PC-9 (cell line): ENCODE data around the gene PYCR2. TPM values are rescaled to one million over a fixed set of nuclear protein-coding genes. Genes with fewer than 3 reads are reported as not detected.
"Not testable (repeated sequence)": the region's sequence is repeated elsewhere in the genome, so short reads cannot be mapped to it uniquely, and the experiment has no call there.

ENCODE experiments used
- BruUV-seq: library from RNA; stranded (reverse); fragments of 400-500 nt; replicated peaks from 2 replicates; lab custom pipeline; 2021; lab: Mats Ljungman, UMichigan
- CTCF ChIA-PET: fragments of 300-600 bp; sonication (Branson Sonifier 250); formaldehyde crosslinking; loops from one replicate; lab custom pipeline; 2022; ENCODE audit warnings: antibody characterized with exemption; lab: Charles Lee
- POLR2A ChIA-PET: fragments of 300-600 bp; sonication (Branson Sonifier 250); formaldehyde crosslinking; loops from one replicate; lab custom pipeline; 2022; ENCODE audit warnings: antibody characterized with exemption; ENCODE audit not compliant: unreplicated experiment; lab: Charles Lee
- DNase-seq, 2 experiments: peaks; one replicate each; pipeline versions ENCODE4 v3.0.0 to v3.0.0-alpha.2; 2015 to 2022; ENCODE audit warnings: mixed read lengths in 1 of 2
- H2AFZ ChIP-seq: fragments of 200-600 bp; sonication (generic); 2 replicates; pipeline ENCODE4 v1.8.1; 2017; ENCODE audit warnings: antibody characterized with exemption
- H3F3A ChIP-seq: fragments of 200-600 bp; sonication (generic); 2 replicates; pipeline ENCODE4 v1.8.1; 2017; ENCODE audit warnings: antibody characterized with exemption, mild to moderate bottlenecking, low read depth; ENCODE audit not compliant: insufficient read depth
- H3K27ac ChIP-seq: fragments of 200-600 bp; sonication (generic); 2 replicates; pipeline ENCODE4 v1.6.1; 2016; ENCODE audit warnings: mixed run types
- H3K27me3 ChIP-seq: fragments of 200-600 bp; sonication (generic); 2 replicates; pipeline ENCODE4 v1.6.1; 2016; ENCODE audit warnings: low read depth, mixed run types; ENCODE audit not compliant: insufficient read depth
- H3K36me3 ChIP-seq: fragments of 200-600 bp; sonication (generic); 2 replicates; pipeline ENCODE4 v1.6.1; 2016; ENCODE audit warnings: low read depth, mixed run types
- H3K4me1 ChIP-seq: fragments of 200-600 bp; sonication (generic); replicated peaks from 2 replicates; pipeline ENCODE4 v1.6.1; 2016; ENCODE audit warnings: mixed run types; ENCODE audit not compliant: insufficient read depth
- H3K4me2 ChIP-seq: fragments of 200-600 bp; sonication (generic); 2 replicates; pipeline ENCODE4 v1.6.1; 2017; ENCODE audit warnings: mixed run types
- H3K4me3 ChIP-seq: fragments of 200-600 bp; sonication (generic); 2 replicates; pipeline ENCODE4 v1.6.1; 2016; ENCODE audit warnings: mixed run types
- H3K79me2 ChIP-seq: fragments of 200-600 bp; sonication (generic); 2 replicates; pipeline ENCODE4 v1.6.1; 2017; ENCODE audit warnings: low read depth, mixed run types
- H3K9me2 ChIP-seq: fragments of 200-600 bp; sonication (generic); 2 replicates; pipeline ENCODE4 v1.8.1; 2017; ENCODE audit warnings: mild to moderate bottlenecking; ENCODE audit not compliant: insufficient read depth
- H3K9me3 ChIP-seq: fragments of 200-600 bp; sonication (generic); 2 replicates; pipeline ENCODE4 v1.8.1; 2016; ENCODE audit warnings: low read depth; ENCODE audit not compliant: insufficient read depth
- H4K20me1 ChIP-seq: fragments of 200-600 bp; sonication (generic); 2 replicates; pipeline ENCODE4 v1.8.1; 2017; ENCODE audit not compliant: insufficient read depth
- EZH2 ChIP-seq: fragments of 200-600 bp; sonication (generic); IDR thresholded peaks from 2 replicates; pipeline ENCODE4 v1.8.0; 2017; ENCODE audit warnings: antibody characterized with exemption, low read depth
- intact Hi-C: fragments of 100-400 bp; cut with micrococcal nuclease; formaldehyde crosslinking; loops from one replicate; pipeline ENCODE4 v1.10.0; 2022; ENCODE audit not compliant: unreplicated experiment
- total RNA-seq: library from RNA; stranded (reverse); gene quantifications from 2 replicates; pipeline ENCODE4 v1.2.3, GENCODE V29; 2021
- TF ChIP-seq, protein P1 (sequence below): fragments of 200-600 bp; sonication (generic); conservative IDR thresholded peaks from 2 replicates; pipeline ENCODE4 v1.6.1; 2017; ENCODE audit warnings: mixed run types, antibody characterized with exemption, mild to moderate bottlenecking, moderate library complexity

Gene PYCR2
- total RNA-seq, 1 experiment from 2014 or later: 100 TPM

DNA sequence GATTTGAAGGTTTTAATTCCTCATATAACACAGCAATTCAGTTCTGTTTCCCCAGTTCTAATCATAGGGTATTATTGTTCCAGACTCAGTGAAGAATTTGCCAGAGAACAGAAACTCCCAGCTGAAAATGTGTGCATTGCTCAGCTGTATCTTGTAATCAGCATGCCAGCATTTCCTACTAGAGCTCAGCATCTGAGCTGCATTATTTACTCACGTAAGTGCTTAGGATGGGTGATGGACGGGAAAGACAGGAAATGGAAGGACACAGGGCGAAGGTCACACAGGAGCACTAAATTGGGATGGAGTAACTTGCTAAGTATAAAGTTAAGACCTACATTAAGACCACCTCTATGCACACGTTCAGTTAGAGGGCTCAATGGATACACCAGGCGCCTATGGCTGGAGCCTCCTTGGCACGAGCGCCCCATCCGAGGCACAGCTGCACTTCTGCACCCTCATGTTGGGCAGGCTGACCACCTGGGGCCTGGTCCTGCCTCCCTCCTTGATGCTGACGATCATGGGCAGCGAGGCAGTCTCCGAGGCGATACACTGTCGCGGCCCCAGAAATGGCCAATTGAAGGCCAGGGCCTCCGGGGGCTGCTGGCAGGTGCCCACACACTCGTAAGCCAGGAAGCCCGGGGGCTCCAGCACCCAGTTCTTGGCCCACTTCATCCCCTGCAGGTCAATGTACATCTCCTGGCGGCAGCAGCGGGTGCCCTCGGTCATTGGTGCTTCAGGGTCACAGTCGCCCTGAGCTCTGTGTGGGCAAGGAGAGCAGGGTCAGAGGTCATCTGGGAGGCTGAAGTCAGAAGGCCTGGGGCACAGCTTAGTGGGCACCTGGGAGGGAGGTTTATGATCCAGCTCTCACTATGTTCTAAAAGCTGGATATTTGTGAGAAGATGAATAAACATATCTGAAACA, 13.3 kb upstream of the PYCR2 start:
- Histone ChIP-seq H3K9me3 (no peaks in the 10 kb centered on the region), H3K4me2 (no peak overlapping the region), H3F3A (0 out of 2 replicates have a peak, but pooled peaks cover 8% of the 10 kb centered on the region), H3K27me3 (no peaks in the 10 kb centered on the region), H3K4me1 (peaks cover 5% of the 10 kb centered on the region), H3K9me2 (no peaks in the 10 kb centered on the region), H4K20me1 (no peaks in the 10 kb centered on the region), H2AFZ (no peak overlapping the region), H3K4me3 (no peak overlapping the region), H3K27ac (no peak overlapping the region), H3K36me3 (no peaks in the 10 kb centered on the region), H3K79me2 (no peaks in the 10 kb centered on the region)
- POLR2A ChIA-PET: interaction anchor here (0.6 to 0.7 kb wide), 2 partner anchors 43 to 341 kb away, joined by 3 read pairs; no protein-coding TSS in a partner anchor
- BruUV-seq: no TSS peak
- TF ChIP-seq, protein P1, sequence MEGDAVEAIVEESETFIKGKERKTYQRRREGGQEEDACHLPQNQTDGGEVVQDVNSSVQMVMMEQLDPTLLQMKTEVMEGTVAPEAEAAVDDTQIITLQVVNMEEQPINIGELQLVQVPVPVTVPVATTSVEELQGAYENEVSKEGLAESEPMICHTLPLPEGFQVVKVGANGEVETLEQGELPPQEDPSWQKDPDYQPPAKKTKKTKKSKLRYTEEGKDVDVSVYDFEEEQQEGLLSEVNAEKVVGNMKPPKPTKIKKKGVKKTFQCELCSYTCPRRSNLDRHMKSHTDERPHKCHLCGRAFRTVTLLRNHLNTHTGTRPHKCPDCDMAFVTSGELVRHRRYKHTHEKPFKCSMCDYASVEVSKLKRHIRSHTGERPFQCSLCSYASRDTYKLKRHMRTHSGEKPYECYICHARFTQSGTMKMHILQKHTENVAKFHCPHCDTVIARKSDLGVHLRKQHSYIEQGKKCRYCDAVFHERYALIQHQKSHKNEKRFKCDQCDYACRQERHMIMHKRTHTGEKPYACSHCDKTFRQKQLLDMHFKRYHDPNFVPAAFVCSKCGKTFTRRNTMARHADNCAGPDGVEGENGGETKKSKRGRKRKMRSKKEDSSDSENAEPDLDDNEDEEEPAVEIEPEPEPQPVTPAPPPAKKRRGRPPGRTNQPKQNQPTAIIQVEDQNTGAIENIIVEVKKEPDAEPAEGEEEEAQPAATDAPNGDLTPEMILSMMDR: no peak
- no peak for TF ChIP-seq EZH2
- no peak for DNase-seq
- intact Hi-C loops: no loop called here
- CTCF ChIA-PET: no interaction called here

GRCh38 chr1:225936523-225936922, 12.5 kb upstream of the PYCR2 start:
- H3K27me3 ChIP-seq: no peaks in the 10 kb centered on the region
- H2AFZ ChIP-seq: no peak overlapping the region
- no peaks in the 10 kb centered on the region for H3K9me2 ChIP-seq
- TF ChIP-seq EZH2: no peak
- TF ChIP-seq, protein P1: no peak
- H3K4me3 ChIP-seq: no peak overlapping the region
- H3K27ac ChIP-seq: no peak overlapping the region
- ChIA-PET POLR2A (interaction anchor here (0.6 to 0.7 kb wide), 2 partner anchors 44 to 340 kb away, joined by 3 read pairs; no protein-coding TSS in a partner anchor), CTCF (interaction anchor here (0.6 kb wide), 1 partner anchor 13 kb away, joined by 4 read pairs; no protein-coding TSS in a partner anchor)
- no peaks in the 10 kb centered on the region for H3K9me3 ChIP-seq
- no peak for DNase-seq
- peaks cover 5% of the 10 kb centered on the region for H3K4me1 ChIP-seq
- no peaks in the 10 kb centered on the region for H3K79me2 ChIP-seq
- no TSS peak for BruUV-seq
- H4K20me1 ChIP-seq: no peaks in the 10 kb centered on the region
- intact Hi-C loops: no loop called here
- 0 out of 2 replicates have a peak overlapping the region, but pooled peaks have one; percentile 5 for H3K4me2 ChIP-seq
- H3F3A ChIP-seq: 0 out of 2 replicates have a peak, but pooled peaks cover 8% of the 10 kb centered on the region
- H3K36me3 ChIP-seq: no peaks in the 10 kb centered on the region

DNA sequence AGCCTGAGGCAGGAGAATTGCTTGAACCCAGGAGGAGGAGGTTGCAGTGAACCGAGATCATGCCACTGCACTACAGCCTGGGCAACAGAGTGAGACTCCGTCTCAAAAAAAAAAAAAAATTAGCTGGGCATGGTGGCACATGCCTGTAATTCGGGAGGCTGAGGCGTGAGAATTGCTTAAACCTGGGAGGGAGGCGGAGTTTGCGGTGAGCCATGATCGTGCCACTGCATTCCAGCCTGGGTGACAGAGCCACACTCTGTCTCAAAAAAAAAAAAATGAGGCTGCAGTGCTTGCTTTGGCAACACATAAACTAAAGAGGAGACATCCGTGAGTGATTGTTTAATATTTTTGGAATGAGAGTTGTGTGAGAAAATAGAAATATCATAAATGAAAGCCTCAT, 12.0 kb upstream of the PYCR2 start:
- H3K9me2 ChIP-seq, H3K4me3 ChIP-seq, H3K9me3 ChIP-seq, BruUV-seq, H3K36me3 ChIP-seq, H2AFZ ChIP-seq, H3K27me3 ChIP-seq, H3K27ac ChIP-seq, H4K20me1 ChIP-seq, H3K4me1 ChIP-seq, H3K79me2 ChIP-seq, intact Hi-C loops, H3F3A ChIP-seq: not testable (repeated sequence)
- POLR2A ChIA-PET: interaction anchor here (0.6 kb wide), 1 partner anchor 477 kb away, joined by 4 read pairs; no protein-coding TSS in a partner anchor
- H3K4me2 ChIP-seq: 0 out of 2 replicates have a peak overlapping the region, but pooled peaks have one; percentile 5
- CTCF ChIA-PET: interaction anchor here (0.6 kb wide), 1 partner anchor 13 kb away, joined by 4 read pairs; no protein-coding TSS in a partner anchor
- peak; percentile 77 to 89 for DNase-seq
